Endothelial cell (in vitro differentiated cells): ENCODE data around the gene SLC7A1. TPM values are rescaled to one million over a fixed set of nuclear protein-coding genes. Genes with fewer than 3 reads are reported as not detected.
A peak's percentile ranks its signal among the peaks of the same experiment; 100 is the strongest.

Experiments used
- DNase-seq: peaks from one replicate; pipeline ENCODE4 v3.0.0; 2021; ENCODE audit warnings: low spot score
- H3K27ac Mint-ChIP-seq: one replicate; pipeline ENCODE4 v1.8.0; 2021; ENCODE audit warnings: mixed read lengths, inconsistent platforms; ENCODE audit not compliant: unreplicated experiment
- H3K27me3 Mint-ChIP-seq: one replicate; pipeline ENCODE4 v1.8.0; 2021; ENCODE audit warnings: mild to moderate bottlenecking, moderate library complexity, mixed read lengths, inconsistent platforms; ENCODE audit not compliant: unreplicated experiment
- H3K36me3 Mint-ChIP-seq: one replicate; pipeline ENCODE4 v1.8.0; 2021; ENCODE audit warnings: mild to moderate bottlenecking, low read depth, mixed read lengths, inconsistent platforms; ENCODE audit not compliant: unreplicated experiment
- H3K4me1 Mint-ChIP-seq: one replicate; pipeline ENCODE4 v1.8.0; 2021; ENCODE audit warnings: mild to moderate bottlenecking, mixed read lengths, inconsistent platforms; ENCODE audit not compliant: unreplicated experiment
- H3K4me3 Mint-ChIP-seq: one replicate; pipeline ENCODE4 v1.8.0; 2021; ENCODE audit warnings: mild to moderate bottlenecking, mixed read lengths, inconsistent platforms; ENCODE audit not compliant: unreplicated experiment
- H3K9me3 Mint-ChIP-seq: one replicate; pipeline ENCODE4 v1.8.0; 2021; ENCODE audit warnings: mixed read lengths, inconsistent platforms; ENCODE audit not compliant: unreplicated experiment
- total RNA-seq: library from RNA; stranded (reverse); fragmentation: NEBNext Ultra II Directional; extraction: Animal tissue kit (Norgen Biotek cat#: 25700); gene quantifications from one replicate; pipeline ENCODE4 v1.2.1, GENCODE V29; 2021; ENCODE audit not compliant: unreplicated experiment
- TF ChIP-seq, protein P1 (sequence below): fragments of 200-600 bp; sonication (generic); IDR thresholded peaks from one replicate; pipeline ENCODE4 v1.5.0; 2021; ENCODE audit warnings: antibody characterized with exemption; ENCODE audit not compliant: unreplicated experiment

Gene SLC7A1
- total RNA-seq, 1 donor from 2014 or later = 17.4 TPM

DNA sequence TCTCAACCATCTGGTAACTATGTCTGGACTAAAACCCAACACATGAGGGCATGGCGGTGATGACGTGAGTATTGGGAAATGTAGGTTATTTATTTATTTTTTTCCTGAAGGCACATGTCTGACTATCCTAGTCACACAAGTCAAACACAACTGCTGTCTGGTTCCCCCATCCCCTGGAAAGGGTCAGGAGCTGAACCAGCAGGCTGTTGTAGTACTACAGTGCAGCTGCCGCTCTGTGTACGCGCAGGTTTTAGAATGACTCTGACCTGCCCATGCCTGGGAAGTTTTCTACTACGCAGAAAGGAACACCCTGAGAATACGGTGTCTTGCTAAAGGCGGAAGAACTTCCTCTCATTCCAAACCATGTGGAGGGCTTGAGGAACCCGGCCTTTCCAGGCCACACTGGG lies 1.2 kb downstream of the SLC7A1 start:
- no peak overlapping the region for H3K27ac Mint-ChIP-seq
- peaks cover 8% of the 10 kb centered on the region for H3K4me1 Mint-ChIP-seq
- TF ChIP-seq, protein P1, sequence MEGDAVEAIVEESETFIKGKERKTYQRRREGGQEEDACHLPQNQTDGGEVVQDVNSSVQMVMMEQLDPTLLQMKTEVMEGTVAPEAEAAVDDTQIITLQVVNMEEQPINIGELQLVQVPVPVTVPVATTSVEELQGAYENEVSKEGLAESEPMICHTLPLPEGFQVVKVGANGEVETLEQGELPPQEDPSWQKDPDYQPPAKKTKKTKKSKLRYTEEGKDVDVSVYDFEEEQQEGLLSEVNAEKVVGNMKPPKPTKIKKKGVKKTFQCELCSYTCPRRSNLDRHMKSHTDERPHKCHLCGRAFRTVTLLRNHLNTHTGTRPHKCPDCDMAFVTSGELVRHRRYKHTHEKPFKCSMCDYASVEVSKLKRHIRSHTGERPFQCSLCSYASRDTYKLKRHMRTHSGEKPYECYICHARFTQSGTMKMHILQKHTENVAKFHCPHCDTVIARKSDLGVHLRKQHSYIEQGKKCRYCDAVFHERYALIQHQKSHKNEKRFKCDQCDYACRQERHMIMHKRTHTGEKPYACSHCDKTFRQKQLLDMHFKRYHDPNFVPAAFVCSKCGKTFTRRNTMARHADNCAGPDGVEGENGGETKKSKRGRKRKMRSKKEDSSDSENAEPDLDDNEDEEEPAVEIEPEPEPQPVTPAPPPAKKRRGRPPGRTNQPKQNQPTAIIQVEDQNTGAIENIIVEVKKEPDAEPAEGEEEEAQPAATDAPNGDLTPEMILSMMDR = no peak
- DNase-seq = peak; percentile 26
- no peaks in the 10 kb centered on the region for H3K9me3 Mint-ChIP-seq
- peak overlapping the region; percentile 89 for H3K4me3 Mint-ChIP-seq
- H3K27me3 Mint-ChIP-seq = peaks cover 3% of the 10 kb centered on the region
- H3K36me3 Mint-ChIP-seq = no peaks in the 10 kb centered on the region

DNA sequence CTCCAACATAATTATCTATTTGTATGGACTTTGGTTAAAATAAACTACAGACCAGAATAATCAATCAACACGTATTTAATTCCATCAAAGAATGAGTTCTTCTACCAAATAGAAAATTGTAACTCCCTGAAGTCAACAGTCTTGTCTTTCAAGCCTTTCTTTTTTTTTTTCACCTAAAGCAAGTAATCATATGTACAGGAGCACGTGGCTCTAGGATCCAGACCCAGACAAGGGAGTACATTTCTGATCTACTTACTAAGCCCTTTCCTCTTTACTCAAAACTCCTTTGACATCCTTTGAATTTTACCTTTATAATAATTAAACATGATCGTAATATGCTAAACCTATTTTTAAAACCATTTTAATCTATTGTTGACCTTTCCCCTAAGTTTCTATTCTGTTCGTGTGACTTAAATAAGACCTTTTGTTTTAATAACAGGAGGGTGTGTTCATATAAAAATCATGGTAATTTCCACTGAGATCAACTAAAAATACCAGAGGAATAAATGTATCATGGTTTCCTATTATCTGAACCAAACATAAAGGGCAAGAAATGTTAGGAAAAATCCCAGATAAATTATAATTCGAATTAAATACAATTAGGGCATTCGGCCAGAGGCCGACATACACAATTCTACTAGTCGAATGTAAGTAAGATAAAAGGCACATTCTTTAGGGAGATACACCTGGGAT lies 1.7 kb downstream of the SLC7A1 start:
- TF ChIP-seq, protein P1 = no peak
- Mint-ChIP-seq H3K4me1 (peaks cover 8% of the 10 kb centered on the region), H3K4me3 (peak overlapping the region; percentile 89)

DNA sequence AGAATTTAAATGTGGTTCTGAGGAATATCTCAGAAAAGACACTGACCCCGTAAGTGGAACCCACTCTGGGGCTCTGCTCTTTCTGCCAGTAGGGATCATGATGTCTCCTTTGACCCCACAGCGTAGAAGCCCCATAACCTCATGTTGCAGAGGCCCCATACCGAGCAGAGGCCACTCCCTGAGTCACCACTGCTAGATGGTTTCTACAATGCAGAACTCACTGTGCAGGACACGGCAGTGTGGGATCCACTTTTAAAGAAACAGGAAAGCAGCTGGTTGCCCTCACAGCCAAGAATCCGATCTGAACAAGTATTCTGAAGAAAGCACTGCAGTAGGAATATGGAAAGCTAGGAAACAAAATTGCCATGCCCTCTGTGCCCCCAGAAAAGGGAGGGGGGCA lies 4.2 kb downstream of the SLC7A1 start:
- Mint-ChIP-seq H3K36me3 (no peaks in the 10 kb centered on the region), H3K4me3 (no peak overlapping the region), H3K9me3 (no peaks in the 10 kb centered on the region), H3K27me3 (peaks cover 5% of the 10 kb centered on the region), H3K4me1 (peaks cover 13% of the 10 kb centered on the region), H3K27ac (no peak overlapping the region)
- no peak for DNase-seq
- TF ChIP-seq, protein P1 = no peak

More for the DNA sequence above, 1.7 kb downstream of the SLC7A1 start:
- no peak overlapping the region for H3K27ac Mint-ChIP-seq
- H3K36me3 Mint-ChIP-seq = no peaks in the 10 kb centered on the region
- peaks cover 3% of the 10 kb centered on the region for H3K27me3 Mint-ChIP-seq
- no peaks in the 10 kb centered on the region for H3K9me3 Mint-ChIP-seq
- no peak for DNase-seq

DNA sequence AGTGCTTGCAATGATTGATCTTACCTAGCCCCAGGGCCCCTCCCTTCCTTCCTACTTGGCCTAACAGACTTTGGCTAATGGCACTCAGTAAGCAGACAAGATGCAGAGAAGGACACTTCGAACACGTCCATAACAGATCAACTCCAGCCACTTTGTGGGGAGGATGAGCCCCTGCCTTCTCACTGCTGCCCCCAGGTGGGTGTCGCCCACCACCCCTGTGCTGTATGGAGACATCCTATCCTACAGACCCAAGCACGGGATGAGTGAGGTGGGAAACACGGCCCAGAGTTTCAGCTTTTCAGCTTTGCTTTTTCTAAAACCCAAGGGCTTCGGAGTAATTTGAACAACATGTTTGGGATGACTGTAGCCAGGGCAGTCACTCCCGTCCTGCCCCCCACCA lies 5.5 kb downstream of the SLC7A1 start:
- Mint-ChIP-seq H3K36me3 (no peaks in the 10 kb centered on the region), H3K4me3 (no peak overlapping the region), H3K9me3 (no peaks in the 10 kb centered on the region), H3K4me1 (peaks cover 11% of the 10 kb centered on the region), H3K27ac (no peak overlapping the region), H3K27me3 (peaks cover 4% of the 10 kb centered on the region)
- peak; percentile 40 for DNase-seq
- TF ChIP-seq, protein P1 = peak; percentile 34

DNA sequence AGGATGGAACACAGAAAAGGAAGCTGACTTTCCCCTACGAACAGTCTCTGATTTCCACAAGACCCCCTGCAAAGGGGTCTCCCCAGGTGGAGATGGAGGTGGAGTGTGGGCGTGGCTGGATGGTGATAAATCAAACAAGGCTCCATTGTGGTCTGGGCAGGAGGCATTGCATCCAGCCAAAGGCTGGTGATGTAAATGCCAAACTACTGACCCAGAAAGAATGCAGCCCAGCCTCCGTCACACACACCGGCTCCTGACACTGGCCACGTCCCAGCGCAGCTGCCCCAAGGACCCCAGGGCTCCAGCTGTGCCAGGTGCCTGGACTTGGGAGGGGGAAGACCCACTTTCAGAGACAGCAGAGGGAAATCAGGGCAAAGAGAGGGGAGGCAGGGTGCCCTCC lies 6.3 kb downstream of the SLC7A1 start:
- no peaks in the 10 kb centered on the region for H3K9me3 Mint-ChIP-seq
- H3K27ac Mint-ChIP-seq = no peak overlapping the region
- DNase-seq = no peak
- TF ChIP-seq, protein P1 = no peak
- H3K4me3 Mint-ChIP-seq = no peak overlapping the region
- peaks cover 9% of the 10 kb centered on the region for H3K4me1 Mint-ChIP-seq
- H3K27me3 Mint-ChIP-seq = peaks cover 4% of the 10 kb centered on the region
- H3K36me3 Mint-ChIP-seq = no peaks in the 10 kb centered on the region
